HG02852 (cell line): ENCODE measurements around the gene BBS12.
"Not testable (repeated sequence)": the region's sequence is repeated elsewhere in the genome, so short reads cannot be mapped to it uniquely, and the experiment has no call there.

Experiments
- ATAC-seq: cut with Tn5 transposase; IDR thresholded peaks from one replicate; pipeline ENCODE4 v1.9.1; 2021; ENCODE audit warnings: mild to moderate bottlenecking, moderate library complexity; ENCODE audit not compliant: unreplicated experiment

BBS12 gene

GRCh38 chr4:122764071-122764820 lies 31.7 kb downstream of the BBS12 start:
- ATAC-seq = no peak

DNA sequence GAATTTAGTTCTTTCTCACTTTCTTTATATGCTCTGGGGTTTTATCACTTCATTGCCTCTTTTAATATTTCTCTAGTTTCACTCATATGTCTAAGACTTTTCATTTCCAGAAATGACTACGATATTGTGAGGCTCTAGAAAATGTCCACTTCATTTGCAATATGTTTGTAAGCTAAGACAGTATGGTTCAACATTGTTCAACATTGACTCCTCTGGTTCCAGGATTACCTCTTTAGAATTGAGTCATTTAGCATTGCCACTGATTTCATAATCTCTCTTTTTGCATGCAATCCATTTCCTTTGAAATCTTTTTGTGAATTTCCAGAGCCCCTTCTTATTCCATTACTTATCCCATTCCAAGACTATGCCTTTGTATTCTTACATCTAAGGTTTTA lies 32.3 kb downstream of the BBS12 start:
- ATAC-seq = peak; percentile 93

DNA sequence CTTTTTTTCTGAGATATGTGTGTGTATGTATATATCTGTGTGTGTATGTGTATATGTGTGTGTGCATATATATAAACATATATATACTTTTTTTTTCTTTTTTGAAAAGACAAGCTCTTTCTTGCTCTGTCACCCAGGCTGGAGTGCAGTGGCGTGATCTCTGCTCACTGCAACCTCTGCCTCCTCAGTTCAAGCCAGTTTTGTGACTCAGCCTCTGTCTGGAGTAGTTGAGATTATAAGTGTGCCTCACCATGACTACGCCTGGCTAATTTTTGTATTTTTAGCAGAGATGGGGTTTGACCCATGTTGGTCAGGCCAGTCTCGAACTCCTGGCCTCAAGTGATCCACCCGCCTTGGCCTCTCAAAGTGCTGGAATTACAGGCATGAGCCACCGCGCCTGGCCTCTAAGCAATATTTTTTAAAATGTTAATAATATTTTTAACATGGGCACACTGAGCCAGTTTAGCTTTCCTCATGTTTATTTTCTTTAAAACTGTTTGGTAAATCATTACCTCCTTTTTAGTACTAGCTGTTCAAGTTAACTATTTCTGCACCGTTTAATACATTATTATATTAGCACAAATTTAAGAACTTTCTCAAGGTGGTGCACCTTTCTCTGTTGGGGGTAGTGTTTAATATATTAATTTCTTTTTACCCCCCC lies 33.3 kb downstream of the BBS12 start:
- no peak for ATAC-seq

DNA sequence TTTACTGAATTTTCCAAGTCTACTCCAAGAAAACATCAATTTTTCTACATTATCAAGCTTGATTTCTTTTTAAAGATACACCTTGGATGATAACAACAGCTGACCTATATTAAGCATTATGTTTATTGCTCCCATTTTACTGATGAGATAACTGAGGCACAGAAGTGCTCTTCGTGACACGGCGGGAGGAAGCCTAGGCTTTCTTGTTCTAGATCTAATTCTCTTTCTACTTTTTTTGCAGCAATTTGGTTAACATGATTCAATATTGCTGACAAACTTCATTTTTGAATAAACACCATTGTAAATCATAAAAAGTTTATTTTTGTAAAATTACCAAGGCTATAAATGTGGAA lies 33.8 kb downstream of the BBS12 start:
- ATAC-seq = no peak

DNA sequence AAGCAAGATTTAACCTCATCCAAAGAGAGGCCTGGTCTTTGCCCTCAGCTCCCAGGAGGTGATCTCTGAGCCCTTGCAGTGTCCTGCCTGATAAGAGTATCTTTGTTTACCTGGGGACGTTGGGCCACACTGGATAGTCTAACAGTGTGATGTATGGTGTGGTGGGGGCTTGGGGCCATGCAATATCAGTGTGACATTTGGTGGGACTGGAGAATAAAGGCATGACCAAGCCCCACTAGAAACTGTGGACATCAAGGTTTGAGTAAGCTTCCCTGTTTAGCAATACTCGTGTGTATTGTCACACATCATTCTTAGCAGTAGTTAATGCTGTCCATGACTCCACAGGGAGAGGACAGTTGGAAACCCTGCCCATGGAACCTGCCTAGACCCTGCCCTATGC lies 34.4 kb downstream of the BBS12 start:
- no peak for ATAC-seq

DNA sequence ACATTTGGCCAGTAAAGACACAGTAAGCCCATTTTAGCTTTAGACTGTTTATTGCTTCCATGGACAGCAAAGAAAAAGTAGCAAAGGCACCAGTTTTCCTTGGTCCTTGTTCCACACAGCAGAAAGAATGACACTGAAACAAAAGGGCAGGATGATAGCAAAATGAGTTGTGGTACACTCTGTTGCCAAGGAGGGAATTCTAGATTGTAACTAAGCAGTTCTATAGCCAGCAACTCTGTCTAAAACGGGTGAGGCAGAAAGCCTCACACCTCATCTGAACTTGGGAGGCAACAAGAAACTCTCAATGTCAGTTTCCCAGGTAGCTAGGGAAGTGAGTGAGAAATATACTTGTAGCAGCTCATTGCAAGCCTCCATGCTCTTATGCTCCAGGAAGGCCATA lies 39.2 kb downstream of the BBS12 start:
- no peak for ATAC-seq

DNA sequence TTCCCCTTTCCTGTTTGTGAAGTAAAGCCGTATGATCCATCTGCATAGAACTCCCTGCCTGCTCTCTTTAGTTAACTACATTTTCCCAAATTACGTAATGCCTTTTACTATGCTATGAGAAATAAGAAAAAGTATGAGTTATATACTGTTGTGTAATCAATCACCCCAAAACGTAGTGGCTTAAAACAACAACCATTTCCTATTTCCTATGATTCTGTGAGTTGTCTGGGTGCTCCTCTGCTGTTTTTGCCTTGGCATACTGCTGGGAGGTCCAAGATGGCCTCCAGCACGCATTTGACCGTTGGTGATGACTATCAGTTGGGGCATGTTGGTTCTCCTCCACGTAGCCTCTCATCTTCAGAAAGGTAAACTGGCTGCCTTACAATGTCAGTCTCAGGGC lies 39.8 kb downstream of the BBS12 start:
- ATAC-seq = no peak

DNA sequence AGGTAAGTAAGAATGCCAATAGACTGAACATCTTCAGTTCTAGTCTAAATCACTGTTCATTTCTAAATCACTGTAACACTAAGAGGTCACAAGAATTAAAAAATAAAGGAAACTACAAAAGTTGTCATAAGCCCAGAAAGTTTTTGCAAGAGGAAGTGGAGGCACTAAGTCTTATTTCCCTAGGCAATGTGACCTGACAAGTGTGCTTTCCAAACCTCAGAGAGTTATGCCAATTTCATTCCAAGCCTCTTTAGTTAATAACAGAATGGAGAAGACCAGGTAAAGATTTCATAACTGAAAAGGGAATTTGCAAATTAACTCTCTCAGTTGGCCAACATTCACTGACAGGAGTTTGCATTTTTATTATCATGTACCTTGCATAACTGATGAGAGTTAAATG lies 40.5 kb downstream of the BBS12 start:
- ATAC-seq = no peak

- ATAC-seq = no peak
Measured at GRCh38 chr4:122775039-122775438, 42.5 kb downstream of the BBS12 start.

DNA sequence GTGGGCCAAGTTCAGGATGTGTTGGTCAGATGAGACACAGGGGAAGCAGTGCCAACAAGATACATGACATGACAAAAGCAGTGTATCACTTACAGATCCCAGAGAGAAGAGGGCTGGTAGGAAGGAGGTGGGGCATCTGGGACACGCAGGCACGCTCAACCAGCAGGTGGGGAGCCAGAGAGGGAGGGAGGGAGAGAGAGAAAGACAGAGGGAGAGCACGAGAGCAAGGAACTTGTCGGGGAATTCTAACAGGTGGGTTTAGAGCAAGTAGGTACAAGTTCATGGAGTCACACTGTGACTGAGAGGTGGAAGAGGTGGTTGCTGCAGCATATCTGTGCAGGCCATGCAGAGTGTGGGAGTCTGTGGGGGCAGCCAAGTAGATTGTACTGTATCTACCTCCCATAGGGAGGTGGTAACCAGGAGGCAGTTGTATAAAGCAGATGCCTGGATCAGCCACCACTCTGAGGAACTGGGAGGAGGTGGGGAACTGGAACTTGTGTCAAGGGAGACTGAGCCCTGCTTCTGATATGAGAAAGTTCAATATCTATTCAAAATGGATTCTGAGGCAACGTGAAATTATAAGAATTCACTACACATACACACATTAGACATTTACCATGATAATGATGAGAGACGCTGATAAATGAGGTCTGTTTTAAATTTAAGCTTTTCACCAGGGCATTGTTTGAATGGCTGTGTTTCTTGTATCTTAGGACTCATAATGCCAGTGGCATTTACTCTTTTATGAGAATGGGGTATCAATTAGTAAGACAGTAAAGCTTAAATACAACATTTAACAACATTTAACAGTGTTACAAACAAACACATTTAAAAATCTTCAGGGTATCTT lies 43.7 kb downstream of the BBS12 start:
- no peak for ATAC-seq

- no peak for ATAC-seq
Measured at GRCh38 chr4:122776916-122777315, 44.4 kb downstream of the BBS12 start.

GRCh38 chr4:122777846-122778673 lies 45.6 kb downstream of the BBS12 start:
- ATAC-seq = no peak

GRCh38 chr4:122781486-122781885 lies 49.0 kb downstream of the BBS12 start:
- ATAC-seq = no peak

- ATAC-seq = no peak
Measured at GRCh38 chr4:122783301-122784215, 51.1 kb downstream of the BBS12 start.

DNA sequence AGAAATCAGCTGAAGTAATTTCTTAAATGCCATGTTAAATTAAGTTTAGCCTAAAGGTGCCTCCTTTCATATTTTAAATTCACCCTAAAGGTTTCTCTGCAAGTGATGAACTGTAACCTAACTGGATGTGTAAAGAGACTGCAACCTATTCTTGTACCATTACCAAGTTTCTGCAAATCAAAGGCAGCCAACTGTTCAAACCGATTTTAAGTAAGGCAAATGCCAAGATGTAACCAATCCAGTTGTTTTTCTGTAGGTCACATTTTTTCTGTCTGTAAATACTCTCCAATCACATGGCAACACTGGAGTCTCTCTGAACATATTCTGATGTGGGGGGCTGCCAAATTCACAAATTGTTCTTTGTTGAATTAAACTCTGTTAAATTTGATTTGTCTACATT lies 51.8 kb downstream of the BBS12 start:
- no peak for ATAC-seq

- ATAC-seq = no peak
Measured at GRCh38 chr4:122785099-122785498, 52.6 kb downstream of the BBS12 start.

DNA sequence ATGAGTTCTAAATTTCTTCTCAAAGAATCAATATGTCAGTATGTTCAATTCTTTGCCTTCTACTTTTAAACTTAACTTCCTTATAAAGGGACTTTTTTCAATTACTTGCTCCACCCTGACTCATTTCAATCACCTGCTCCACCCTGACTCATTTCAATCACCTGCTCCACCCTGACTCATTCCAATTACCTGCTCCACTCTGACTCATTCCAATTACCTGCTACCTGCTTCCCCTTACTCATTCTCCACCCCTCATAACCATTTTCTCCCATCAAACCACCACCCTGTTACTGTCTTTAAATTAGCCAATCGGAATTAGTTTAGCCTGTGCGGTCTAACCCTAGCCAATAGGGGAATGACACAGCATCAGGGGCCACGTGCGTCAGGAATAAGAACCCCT lies 53.8 kb downstream of the BBS12 start:
- ATAC-seq = not testable (repeated sequence)

GRCh38 chr4:122786920-122787319 lies 54.4 kb downstream of the BBS12 start:
- ATAC-seq = not testable (repeated sequence)

DNA sequence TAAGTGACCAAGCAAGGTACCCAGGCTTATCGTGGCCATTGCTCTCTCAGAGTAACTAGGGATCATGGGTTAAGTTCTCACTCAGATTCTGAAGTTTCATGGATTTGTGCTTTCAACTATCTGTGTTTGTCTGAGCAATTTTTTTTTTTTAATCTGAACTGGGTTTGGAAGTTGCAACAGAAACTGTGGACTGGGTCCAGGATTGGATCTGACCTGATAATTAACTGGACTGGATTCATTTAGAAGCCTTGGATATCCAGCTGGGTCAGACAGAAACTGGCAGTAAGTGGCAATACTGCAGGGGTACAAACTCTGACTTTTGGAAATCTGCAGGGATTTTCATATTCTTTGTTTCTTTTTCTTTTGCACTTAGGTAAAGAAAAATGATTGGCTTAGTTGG lies 55.4 kb downstream of the BBS12 start:
- ATAC-seq = no peak

DNA sequence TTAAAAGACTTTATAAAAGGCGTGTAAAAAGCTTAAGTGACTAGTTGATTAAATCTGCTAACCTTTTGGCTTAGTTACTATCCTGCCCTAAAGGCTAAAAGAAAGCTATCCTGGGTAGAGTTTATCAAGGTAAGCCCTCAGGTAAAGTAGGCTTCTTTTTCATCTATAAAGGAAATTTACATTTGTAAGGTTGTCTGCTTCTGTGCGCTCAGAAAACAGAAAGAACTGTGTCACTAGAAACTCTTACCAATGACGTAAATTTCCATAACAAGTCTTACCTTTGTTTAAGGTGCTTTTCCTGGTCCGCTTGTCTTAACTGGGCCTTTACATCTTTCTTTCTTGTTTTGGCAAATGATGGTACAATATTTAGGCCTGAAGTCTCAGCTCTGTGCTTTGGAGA lies 56.4 kb downstream of the BBS12 start:
- ATAC-seq = no peak
